HepG2 (cell line): ENCODE measurements around the gene MDM4. TPM values are rescaled to one million over a fixed set of nuclear protein-coding genes. Genes with fewer than 3 reads are reported as not detected.

ENCODE experiments used
- EHMT2 ChIP-seq: fragments of 200-600 bp; sonication (generic); IDR thresholded peaks from 2 replicates; pipeline ENCODE4 v1.7.0; 2017; ENCODE audit warnings: antibody characterized with exemption, low read depth, low read length, borderline replicate concordance
- HOXA9 ChIP-seq: sonication (generic); formaldehyde crosslinking; IDR thresholded peaks from 2 replicates; pipeline ENCODE4 v1.8.1; 2022; ENCODE audit warnings: missing genetic modification reagents, mild to moderate bottlenecking, moderate library complexity, borderline replicate concordance
- RXRA ChIP-seq: sonication (generic); formaldehyde crosslinking; IDR thresholded peaks from 2 replicates; pipeline ENCODE4 v1.5.1; 2020; ENCODE audit warnings: missing genetic modification reagents
- ZMYM4 ChIP-seq: sonication (generic); formaldehyde crosslinking; IDR thresholded peaks from 2 replicates; pipeline ENCODE4 v1.8.1; 2023; ENCODE audit warnings: mild to moderate bottlenecking, missing genetic modification reagents
- ZNF547 ChIP-seq: sonication (generic); formaldehyde crosslinking; IDR thresholded peaks from 2 replicates; pipeline ENCODE4 v1.5.1; 2020; ENCODE audit warnings: mild to moderate bottlenecking, missing genetic modification reagents
- ZNF577 ChIP-seq: sonication (generic); formaldehyde crosslinking; IDR thresholded peaks from 2 replicates; pipeline ENCODE4 v1.4.0; 2020; ENCODE audit warnings: mild to moderate bottlenecking, low read depth, missing genetic modification reagents, borderline replicate concordance
- ZNF768 ChIP-seq: sonication (generic); formaldehyde crosslinking; IDR thresholded peaks from 2 replicates; pipeline ENCODE4 v1.4.0; 2020; ENCODE audit warnings: missing genetic modification reagents
- ZNF839 ChIP-seq: sonication (generic); formaldehyde crosslinking; IDR thresholded peaks from 2 replicates; pipeline ENCODE4 v1.4.0; 2020; ENCODE audit warnings: missing genetic modification reagents, mild to moderate bottlenecking, borderline replicate concordance
- polyA plus RNA-seq, 8 experiments: library from polyadenylated mRNA; depleted of rRNA in 3 of 8; stranded (reverse) in 7 of 8; unstranded in 1 of 8; fragments of >200 nt; fragmentation: Illumina TruSeq in 4 of 8; extraction: Trizol in 4 of 8; gene quantifications; 2 replicates each; pipeline versions ENCODE4 v1.2.1 to v1.2.3, GENCODE V29; 2011 to 2016; ENCODE audit warnings: low read depth in 4 of 8, missing spikeins in 1 of 8, mixed read lengths in 1 of 8; ENCODE audit not compliant: insufficient read depth in 1 of 8
- total RNA-seq, 5 experiments: library from RNA; depleted of rRNA; stranded (reverse); fragments of >200 nt; fragmentation: Illumina TruSeq; extraction: Trizol; gene quantifications; 2 replicates each; pipeline ENCODE4 v1.2.3, GENCODE V29; 2016; ENCODE audit warnings: low read depth in 1 of 5
- TF ChIP-seq, protein P1 (sequence below): IDR thresholded peaks from 2 replicates; pipeline ENCODE4 v1.4.0; 2020; ENCODE audit warnings: mild to moderate bottlenecking, missing genetic modification reagents
- TF ChIP-seq, protein P2 (sequence below): sonication (generic); formaldehyde crosslinking; IDR thresholded peaks from 2 replicates; pipeline ENCODE4 v1.4.0; 2020; ENCODE audit warnings: missing genetic modification reagents
- TF ChIP-seq, protein P3 (sequence below): sonication (generic); formaldehyde crosslinking; IDR thresholded peaks from 2 replicates; pipeline ENCODE4 v1.4.0; 2020; ENCODE audit warnings: missing genetic modification reagents, borderline replicate concordance
- TF ChIP-seq, protein P4 (sequence below): sonication (generic); formaldehyde crosslinking; IDR thresholded peaks from 2 replicates; pipeline ENCODE4 v1.4.0; 2020; ENCODE audit warnings: mild to moderate bottlenecking, low read depth, missing genetic modification reagents
- TF ChIP-seq, protein P5 (sequence below): sonication (generic); formaldehyde crosslinking; IDR thresholded peaks from 2 replicates; pipeline ENCODE4 v1.5.0; 2020; ENCODE audit warnings: missing genetic modification reagents

The MDM4 gene
- total and polyA plus RNA-seq, 2 of the 13 experiments (the other 11 are each of a cell fraction or from before 2014, with no cell fraction given) = 14.9 to 19.0 TPM

DNA sequence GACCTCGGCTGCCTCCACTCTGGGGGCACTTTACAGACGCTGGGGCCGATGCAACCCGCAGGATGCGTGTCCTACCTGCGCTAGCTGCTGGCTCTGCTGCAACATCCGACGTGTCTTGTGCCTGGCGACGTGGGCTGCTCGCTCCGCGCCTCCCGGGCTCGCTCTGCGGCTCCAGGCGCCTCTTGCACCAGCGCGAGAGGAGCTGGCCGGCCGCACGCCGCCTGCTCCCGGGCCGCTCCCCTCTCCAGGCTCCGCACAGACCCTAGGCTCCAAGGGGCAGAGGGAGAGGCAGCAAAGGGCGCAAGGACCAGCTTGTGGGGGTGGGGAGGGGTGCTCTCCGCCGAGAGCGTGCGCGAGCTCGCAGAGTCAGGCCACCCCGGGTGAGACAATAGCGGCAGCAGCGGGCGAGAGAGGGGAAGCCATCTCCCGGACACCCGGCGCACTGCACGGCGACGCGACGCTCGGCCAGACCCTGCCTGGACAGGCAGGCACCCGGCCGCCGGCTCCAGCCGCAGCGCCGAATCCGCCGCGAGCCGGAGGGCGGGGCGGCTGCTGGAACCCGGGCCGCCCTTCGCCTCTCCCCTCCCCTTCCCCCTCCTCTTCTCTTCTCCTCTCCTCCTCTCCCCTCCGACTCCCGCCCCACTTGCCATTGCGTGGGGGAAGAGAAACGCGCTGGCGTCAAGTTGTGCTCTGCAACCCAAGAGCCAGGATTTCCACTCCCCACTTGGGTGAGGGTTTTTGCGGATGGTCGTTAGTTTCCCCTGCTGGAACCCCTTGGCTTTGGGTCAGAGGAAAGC is 21.7 kb upstream of the MDM4 start, which contains the start of gene PIK3C2B (continued):
- TF ChIP-seq, protein P1, sequence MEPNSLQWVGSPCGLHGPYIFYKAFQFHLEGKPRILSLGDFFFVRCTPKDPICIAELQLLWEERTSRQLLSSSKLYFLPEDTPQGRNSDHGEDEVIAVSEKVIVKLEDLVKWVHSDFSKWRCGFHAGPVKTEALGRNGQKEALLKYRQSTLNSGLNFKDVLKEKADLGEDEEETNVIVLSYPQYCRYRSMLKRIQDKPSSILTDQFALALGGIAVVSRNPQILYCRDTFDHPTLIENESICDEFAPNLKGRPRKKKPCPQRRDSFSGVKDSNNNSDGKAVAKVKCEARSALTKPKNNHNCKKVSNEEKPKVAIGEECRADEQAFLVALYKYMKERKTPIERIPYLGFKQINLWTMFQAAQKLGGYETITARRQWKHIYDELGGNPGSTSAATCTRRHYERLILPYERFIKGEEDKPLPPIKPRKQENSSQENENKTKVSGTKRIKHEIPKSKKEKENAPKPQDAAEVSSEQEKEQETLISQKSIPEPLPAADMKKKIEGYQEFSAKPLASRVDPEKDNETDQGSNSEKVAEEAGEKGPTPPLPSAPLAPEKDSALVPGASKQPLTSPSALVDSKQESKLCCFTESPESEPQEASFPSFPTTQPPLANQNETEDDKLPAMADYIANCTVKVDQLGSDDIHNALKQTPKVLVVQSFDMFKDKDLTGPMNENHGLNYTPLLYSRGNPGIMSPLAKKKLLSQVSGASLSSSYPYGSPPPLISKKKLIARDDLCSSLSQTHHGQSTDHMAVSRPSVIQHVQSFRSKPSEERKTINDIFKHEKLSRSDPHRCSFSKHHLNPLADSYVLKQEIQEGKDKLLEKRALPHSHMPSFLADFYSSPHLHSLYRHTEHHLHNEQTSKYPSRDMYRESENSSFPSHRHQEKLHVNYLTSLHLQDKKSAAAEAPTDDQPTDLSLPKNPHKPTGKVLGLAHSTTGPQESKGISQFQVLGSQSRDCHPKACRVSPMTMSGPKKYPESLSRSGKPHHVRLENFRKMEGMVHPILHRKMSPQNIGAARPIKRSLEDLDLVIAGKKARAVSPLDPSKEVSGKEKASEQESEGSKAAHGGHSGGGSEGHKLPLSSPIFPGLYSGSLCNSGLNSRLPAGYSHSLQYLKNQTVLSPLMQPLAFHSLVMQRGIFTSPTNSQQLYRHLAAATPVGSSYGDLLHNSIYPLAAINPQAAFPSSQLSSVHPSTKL (CRISPR knock-in tag) = peak; percentile 27; the same call in 1 of the 2 replicates
- TF ChIP-seq RXRA (peak; percentile 73), HOXA9 (CRISPR knock-in tag) (0 out of 2 replicates have a peak, but pooled peaks have one; percentile 67), ZNF768 (CRISPR knock-in tag) (peak; percentile 42), ZNF839 (peak; percentile 49; the same call in 1 of the 2 replicates), ZNF547 (CRISPR knock-in tag) (peak; percentile 86; the same call in 1 of the 2 replicates), ZMYM4 (CRISPR knock-in tag) (peak; percentile 54; the same call in 1 of the 2 replicates), ZNF577 (CRISPR knock-in tag) (no peak), EHMT2 (no peak)
- TF ChIP-seq, protein P2, sequence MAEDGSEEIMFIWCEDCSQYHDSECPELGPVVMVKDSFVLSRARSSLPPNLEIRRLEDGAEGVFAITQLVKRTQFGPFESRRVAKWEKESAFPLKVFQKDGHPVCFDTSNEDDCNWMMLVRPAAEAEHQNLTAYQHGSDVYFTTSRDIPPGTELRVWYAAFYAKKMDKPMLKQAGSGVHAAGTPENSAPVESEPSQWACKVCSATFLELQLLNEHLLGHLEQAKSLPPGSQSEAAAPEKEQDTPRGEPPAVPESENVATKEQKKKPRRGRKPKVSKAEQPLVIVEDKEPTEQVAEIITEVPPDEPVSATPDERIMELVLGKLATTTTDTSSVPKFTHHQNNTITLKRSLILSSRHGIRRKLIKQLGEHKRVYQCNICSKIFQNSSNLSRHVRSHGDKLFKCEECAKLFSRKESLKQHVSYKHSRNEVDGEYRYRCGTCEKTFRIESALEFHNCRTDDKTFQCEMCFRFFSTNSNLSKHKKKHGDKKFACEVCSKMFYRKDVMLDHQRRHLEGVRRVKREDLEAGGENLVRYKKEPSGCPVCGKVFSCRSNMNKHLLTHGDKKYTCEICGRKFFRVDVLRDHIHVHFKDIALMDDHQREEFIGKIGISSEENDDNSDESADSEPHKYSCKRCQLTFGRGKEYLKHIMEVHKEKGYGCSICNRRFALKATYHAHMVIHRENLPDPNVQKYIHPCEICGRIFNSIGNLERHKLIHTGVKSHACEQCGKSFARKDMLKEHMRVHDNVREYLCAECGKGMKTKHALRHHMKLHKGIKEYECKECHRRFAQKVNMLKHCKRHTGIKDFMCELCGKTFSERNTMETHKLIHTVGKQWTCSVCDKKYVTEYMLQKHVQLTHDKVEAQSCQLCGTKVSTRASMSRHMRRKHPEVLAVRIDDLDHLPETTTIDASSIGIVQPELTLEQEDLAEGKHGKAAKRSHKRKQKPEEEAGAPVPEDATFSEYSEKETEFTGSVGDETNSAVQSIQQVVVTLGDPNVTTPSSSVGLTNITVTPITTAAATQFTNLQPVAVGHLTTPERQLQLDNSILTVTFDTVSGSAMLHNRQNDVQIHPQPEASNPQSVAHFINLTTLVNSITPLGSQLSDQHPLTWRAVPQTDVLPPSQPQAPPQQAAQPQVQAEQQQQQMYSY (CRISPR knock-in tag) = peak; percentile 60; the same call in 1 of the 2 replicates
- TF ChIP-seq, protein P3, sequence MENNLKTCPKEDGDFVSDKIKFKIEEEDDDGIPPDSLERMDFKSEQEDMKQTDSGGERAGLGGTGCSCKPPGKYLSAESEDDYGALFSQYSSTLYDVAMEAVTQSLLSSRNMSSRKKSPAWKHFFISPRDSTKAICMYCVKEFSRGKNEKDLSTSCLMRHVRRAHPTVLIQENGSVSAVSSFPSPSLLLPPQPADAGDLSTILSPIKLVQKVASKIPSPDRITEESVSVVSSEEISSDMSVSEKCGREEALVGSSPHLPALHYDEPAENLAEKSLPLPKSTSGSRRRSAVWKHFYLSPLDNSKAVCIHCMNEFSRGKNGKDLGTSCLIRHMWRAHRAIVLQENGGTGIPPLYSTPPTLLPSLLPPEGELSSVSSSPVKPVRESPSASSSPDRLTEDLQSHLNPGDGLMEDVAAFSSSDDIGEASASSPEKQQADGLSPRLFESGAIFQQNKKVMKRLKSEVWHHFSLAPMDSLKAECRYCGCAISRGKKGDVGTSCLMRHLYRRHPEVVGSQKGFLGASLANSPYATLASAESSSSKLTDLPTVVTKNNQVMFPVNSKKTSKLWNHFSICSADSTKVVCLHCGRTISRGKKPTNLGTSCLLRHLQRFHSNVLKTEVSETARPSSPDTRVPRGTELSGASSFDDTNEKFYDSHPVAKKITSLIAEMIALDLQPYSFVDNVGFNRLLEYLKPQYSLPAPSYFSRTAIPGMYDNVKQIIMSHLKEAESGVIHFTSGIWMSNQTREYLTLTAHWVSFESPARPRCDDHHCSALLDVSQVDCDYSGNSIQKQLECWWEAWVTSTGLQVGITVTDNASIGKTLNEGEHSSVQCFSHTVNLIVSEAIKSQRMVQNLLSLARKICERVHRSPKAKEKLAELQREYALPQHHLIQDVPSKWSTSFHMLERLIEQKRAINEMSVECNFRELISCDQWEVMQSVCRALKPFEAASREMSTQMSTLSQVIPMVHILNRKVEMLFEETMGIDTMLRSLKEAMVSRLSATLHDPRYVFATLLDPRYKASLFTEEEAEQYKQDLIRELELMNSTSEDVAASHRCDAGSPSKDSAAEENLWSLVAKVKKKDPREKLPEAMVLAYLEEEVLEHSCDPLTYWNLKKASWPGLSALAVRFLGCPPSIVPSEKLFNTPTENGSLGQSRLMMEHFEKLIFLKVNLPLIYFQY (CRISPR knock-in tag) = 0 out of 2 replicates have a peak, but pooled peaks have one; percentile 49
- TF ChIP-seq, protein P4, sequence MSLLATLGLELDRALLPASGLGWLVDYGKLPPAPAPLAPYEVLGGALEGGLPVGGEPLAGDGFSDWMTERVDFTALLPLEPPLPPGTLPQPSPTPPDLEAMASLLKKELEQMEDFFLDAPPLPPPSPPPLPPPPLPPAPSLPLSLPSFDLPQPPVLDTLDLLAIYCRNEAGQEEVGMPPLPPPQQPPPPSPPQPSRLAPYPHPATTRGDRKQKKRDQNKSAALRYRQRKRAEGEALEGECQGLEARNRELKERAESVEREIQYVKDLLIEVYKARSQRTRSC (CRISPR knock-in tag) = no peak
- TF ChIP-seq, protein P5, sequence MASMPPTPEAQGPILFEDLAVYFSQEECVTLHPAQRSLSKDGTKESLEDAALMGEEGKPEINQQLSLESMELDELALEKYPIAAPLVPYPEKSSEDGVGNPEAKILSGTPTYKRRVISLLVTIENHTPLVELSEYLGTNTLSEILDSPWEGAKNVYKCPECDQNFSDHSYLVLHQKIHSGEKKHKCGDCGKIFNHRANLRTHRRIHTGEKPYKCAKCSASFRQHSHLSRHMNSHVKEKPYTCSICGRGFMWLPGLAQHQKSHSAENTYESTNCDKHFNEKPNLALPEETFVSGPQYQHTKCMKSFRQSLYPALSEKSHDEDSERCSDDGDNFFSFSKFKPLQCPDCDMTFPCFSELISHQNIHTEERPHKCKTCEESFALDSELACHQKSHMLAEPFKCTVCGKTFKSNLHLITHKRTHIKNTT (CRISPR knock-in tag) = no peak
